HepG2 (cell line): ENCODE data around the gene MPI. TPM values are rescaled to one million over a fixed set of nuclear protein-coding genes. Genes with fewer than 3 reads are reported as not detected.
A peak's percentile ranks its signal among the peaks of the same experiment; 100 is the strongest.

Experiments
- CEBPB ChIP-seq: IDR thresholded peaks from 2 replicates; pipeline ENCODE4 v1.6.1; 2011; ENCODE audit warnings: low read depth, low read length, improper control_type of control experiment, borderline replicate concordance
- ETV5 ChIP-seq: IDR thresholded peaks from 2 replicates; pipeline ENCODE4 v1.6.1; 2018; ENCODE audit warnings: missing biosample characterization, missing genetic modification reagents, inconsistent platforms, borderline replicate concordance
- RFX5 ChIP-seq: IDR thresholded peaks from 2 replicates; pipeline ENCODE4 v1.6.1; 2011; ENCODE audit warnings: low read depth, low read length, improper control_type of control experiment
- ZNF460 ChIP-seq: sonication (generic); formaldehyde crosslinking; IDR thresholded peaks from 2 replicates; pipeline ENCODE4 v1.5.1; 2020; ENCODE audit warnings: missing genetic modification reagents, mild to moderate bottlenecking, borderline replicate concordance
- ZNF605 ChIP-seq: sonication (generic); formaldehyde crosslinking; IDR thresholded peaks from 2 replicates; pipeline ENCODE4 v1.8.0; 2022; ENCODE audit warnings: mild to moderate bottlenecking, missing genetic modification reagents
- ZNF740 ChIP-seq: sonication (generic); formaldehyde crosslinking; IDR thresholded peaks from 2 replicates; pipeline ENCODE4 v1.4.0; 2020; ENCODE audit warnings: missing genetic modification reagents
- ZNF747 ChIP-seq: sonication (generic); formaldehyde crosslinking; IDR thresholded peaks from 2 replicates; pipeline ENCODE4 v1.8.1; 2023; ENCODE audit warnings: missing genetic modification reagents, mild to moderate bottlenecking, borderline replicate concordance
- ZXDC ChIP-seq: sonication (generic); formaldehyde crosslinking; IDR thresholded peaks from 2 replicates; pipeline ENCODE4 v1.5.0; 2020; ENCODE audit warnings: mild to moderate bottlenecking, missing genetic modification reagents
- polyA plus RNA-seq, 8 experiments: library from polyadenylated mRNA; depleted of rRNA in 3 of 8; stranded (reverse) in 7 of 8; unstranded in 1 of 8; fragments of >200 nt; fragmentation: Illumina TruSeq in 4 of 8; extraction: Trizol in 4 of 8; gene quantifications; 2 replicates each; pipeline versions ENCODE4 v1.2.1 to v1.2.3, GENCODE V29; 2011 to 2016; ENCODE audit warnings: low read depth in 4 of 8, missing spikeins in 1 of 8, mixed read lengths in 1 of 8; ENCODE audit not compliant: insufficient read depth in 1 of 8
- total RNA-seq, 5 experiments: library from RNA; depleted of rRNA; stranded (reverse); fragments of >200 nt; fragmentation: Illumina TruSeq; extraction: Trizol; gene quantifications; 2 replicates each; pipeline ENCODE4 v1.2.3, GENCODE V29; 2016; ENCODE audit warnings: low read depth in 1 of 5
- TF ChIP-seq, protein P1 (sequence below): IDR thresholded peaks from 2 replicates; pipeline ENCODE4 v1.6.1; 2016; ENCODE audit warnings: low read depth, missing genetic modification reagents, missing compliant biosample characterization
- TF ChIP-seq, protein P2 (sequence below), 2 experiments: sonication (generic) in 1 of 2; formaldehyde crosslinking in 1 of 2; IDR thresholded peaks; 2 replicates each; pipeline versions ENCODE4 v1.4.0 to v1.6.1; 2016 to 2020; ENCODE audit warnings: borderline replicate concordance in 1 of 2, low read depth in 1 of 2, mild to moderate bottlenecking in 1 of 2, missing genetic modification reagents in 1 of 2
- TF ChIP-seq, protein P3 (sequence below): sonication (generic); formaldehyde crosslinking; IDR thresholded peaks from 2 replicates; pipeline ENCODE4 v1.8.1; 2022; ENCODE audit warnings: low read depth, mild to moderate bottlenecking, missing genetic modification reagents

Gene MPI
- total and polyA plus RNA-seq, 2 of the 13 experiments (the other 11 are each of a cell fraction or from before 2014, with no cell fraction given), result 36.9 to 63.5 TPM

DNA sequence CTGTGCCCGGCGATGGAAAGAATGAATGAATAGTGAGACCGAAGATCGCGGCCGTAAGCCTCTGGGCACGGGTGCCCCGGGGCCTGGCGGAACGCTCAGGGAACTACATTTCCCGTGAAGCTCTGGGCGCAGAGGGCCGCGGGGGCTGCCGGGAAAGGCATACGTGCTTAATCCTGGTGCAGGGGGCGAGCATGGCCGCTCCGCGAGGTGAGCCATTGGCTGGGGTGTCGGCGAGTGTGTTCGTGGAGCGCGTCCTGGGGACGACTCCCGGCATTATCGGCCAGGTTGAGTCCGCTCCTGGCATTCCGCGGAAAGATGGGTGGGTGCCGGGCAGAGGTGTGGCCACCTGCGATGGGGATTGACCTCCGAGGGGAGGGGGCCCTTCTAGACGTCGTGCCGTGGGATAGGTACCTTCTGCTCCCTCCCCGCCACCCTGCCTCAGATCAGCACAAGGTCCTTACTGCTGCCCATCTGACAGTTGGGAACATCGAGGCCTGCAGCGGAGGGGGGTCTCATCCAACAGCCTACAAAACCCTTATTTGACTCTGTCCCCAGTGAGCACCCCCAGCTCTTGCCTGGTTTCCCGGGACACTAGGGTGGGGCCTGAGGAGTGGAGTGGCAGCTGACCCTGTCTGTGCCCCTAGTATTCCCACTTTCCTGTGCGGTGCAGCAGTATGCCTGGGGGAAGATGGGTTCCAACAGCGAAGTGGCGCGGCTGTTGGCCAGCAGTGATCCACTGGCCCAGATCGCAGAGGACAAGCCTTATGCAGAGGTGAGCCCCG is at the start of gene MPI (continued):
- TF ChIP-seq, protein P1, sequence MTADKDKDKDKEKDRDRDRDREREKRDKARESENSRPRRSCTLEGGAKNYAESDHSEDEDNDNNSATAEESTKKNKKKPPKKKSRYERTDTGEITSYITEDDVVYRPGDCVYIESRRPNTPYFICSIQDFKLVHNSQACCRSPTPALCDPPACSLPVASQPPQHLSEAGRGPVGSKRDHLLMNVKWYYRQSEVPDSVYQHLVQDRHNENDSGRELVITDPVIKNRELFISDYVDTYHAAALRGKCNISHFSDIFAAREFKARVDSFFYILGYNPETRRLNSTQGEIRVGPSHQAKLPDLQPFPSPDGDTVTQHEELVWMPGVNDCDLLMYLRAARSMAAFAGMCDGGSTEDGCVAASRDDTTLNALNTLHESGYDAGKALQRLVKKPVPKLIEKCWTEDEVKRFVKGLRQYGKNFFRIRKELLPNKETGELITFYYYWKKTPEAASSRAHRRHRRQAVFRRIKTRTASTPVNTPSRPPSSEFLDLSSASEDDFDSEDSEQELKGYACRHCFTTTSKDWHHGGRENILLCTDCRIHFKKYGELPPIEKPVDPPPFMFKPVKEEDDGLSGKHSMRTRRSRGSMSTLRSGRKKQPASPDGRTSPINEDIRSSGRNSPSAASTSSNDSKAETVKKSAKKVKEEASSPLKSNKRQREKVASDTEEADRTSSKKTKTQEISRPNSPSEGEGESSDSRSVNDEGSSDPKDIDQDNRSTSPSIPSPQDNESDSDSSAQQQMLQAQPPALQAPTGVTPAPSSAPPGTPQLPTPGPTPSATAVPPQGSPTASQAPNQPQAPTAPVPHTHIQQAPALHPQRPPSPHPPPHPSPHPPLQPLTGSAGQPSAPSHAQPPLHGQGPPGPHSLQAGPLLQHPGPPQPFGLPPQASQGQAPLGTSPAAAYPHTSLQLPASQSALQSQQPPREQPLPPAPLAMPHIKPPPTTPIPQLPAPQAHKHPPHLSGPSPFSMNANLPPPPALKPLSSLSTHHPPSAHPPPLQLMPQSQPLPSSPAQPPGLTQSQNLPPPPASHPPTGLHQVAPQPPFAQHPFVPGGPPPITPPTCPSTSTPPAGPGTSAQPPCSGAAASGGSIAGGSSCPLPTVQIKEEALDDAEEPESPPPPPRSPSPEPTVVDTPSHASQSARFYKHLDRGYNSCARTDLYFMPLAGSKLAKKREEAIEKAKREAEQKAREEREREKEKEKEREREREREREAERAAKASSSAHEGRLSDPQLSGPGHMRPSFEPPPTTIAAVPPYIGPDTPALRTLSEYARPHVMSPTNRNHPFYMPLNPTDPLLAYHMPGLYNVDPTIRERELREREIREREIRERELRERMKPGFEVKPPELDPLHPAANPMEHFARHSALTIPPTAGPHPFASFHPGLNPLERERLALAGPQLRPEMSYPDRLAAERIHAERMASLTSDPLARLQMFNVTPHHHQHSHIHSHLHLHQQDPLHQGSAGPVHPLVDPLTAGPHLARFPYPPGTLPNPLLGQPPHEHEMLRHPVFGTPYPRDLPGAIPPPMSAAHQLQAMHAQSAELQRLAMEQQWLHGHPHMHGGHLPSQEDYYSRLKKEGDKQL (CRISPR knock-in tag), result no peak
- TF ChIP-seq ZXDC (CRISPR knock-in tag) (no peak), ZNF747 (CRISPR knock-in tag) (peak; percentile 93), CEBPB (no peak), ZNF740 (CRISPR knock-in tag) (no peak), RFX5 (no peak), ZNF460 (peak; percentile 31; the same call in 1 of the 2 replicates), ZNF605 (CRISPR knock-in tag) (0 out of 2 replicates have a peak, but pooled peaks have one; percentile 28), ETV5 (CRISPR knock-in tag) (peak; percentile 38; the same call in 1 of the 2 replicates)
- TF ChIP-seq, protein P2, sequence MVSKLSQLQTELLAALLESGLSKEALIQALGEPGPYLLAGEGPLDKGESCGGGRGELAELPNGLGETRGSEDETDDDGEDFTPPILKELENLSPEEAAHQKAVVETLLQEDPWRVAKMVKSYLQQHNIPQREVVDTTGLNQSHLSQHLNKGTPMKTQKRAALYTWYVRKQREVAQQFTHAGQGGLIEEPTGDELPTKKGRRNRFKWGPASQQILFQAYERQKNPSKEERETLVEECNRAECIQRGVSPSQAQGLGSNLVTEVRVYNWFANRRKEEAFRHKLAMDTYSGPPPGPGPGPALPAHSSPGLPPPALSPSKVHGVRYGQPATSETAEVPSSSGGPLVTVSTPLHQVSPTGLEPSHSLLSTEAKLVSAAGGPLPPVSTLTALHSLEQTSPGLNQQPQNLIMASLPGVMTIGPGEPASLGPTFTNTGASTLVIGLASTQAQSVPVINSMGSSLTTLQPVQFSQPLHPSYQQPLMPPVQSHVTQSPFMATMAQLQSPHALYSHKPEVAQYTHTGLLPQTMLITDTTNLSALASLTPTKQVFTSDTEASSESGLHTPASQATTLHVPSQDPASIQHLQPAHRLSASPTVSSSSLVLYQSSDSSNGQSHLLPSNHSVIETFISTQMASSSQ (IDR thresholded peaks at IDR 0.05; ENCODE audit: low read depth), result no peak; the same call in 1 of the 2 replicates
- TF ChIP-seq, protein P2 (CRISPR knock-in tag; IDR thresholded peaks at IDR 0.05; ENCODE audit: borderline replicate concordance), result peak; percentile 41; the same call in 1 of the 2 replicates
- TF ChIP-seq, protein P3, sequence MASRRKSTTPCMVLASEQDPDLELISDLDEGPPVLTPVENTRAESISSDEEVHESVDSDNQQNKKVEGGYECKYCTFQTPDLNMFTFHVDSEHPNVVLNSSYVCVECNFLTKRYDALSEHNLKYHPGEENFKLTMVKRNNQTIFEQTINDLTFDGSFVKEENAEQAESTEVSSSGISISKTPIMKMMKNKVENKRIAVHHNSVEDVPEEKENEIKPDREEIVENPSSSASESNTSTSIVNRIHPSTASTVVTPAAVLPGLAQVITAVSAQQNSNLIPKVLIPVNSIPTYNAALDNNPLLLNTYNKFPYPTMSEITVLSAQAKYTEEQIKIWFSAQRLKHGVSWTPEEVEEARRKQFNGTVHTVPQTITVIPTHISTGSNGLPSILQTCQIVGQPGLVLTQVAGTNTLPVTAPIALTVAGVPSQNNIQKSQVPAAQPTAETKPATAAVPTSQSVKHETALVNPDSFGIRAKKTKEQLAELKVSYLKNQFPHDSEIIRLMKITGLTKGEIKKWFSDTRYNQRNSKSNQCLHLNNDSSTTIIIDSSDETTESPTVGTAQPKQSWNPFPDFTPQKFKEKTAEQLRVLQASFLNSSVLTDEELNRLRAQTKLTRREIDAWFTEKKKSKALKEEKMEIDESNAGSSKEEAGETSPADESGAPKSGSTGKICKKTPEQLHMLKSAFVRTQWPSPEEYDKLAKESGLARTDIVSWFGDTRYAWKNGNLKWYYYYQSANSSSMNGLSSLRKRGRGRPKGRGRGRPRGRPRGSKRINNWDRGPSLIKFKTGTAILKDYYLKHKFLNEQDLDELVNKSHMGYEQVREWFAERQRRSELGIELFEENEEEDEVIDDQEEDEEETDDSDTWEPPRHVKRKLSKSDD, result no peak
